SH-SY5Y (cell line): ENCODE data around the gene CD59.

Experiments used
- GATA2 ChIP-seq: IDR thresholded peaks from 2 replicates; pipeline ENCODE4 v1.6.1; 2011; ENCODE audit warnings: mild to moderate bottlenecking, low read depth, low read length
- GATA3 ChIP-seq: IDR thresholded peaks from 2 replicates; pipeline ENCODE4 v1.6.1; 2011; ENCODE audit warnings: low read depth, mild to moderate bottlenecking, low read length, moderate library complexity

DNA sequence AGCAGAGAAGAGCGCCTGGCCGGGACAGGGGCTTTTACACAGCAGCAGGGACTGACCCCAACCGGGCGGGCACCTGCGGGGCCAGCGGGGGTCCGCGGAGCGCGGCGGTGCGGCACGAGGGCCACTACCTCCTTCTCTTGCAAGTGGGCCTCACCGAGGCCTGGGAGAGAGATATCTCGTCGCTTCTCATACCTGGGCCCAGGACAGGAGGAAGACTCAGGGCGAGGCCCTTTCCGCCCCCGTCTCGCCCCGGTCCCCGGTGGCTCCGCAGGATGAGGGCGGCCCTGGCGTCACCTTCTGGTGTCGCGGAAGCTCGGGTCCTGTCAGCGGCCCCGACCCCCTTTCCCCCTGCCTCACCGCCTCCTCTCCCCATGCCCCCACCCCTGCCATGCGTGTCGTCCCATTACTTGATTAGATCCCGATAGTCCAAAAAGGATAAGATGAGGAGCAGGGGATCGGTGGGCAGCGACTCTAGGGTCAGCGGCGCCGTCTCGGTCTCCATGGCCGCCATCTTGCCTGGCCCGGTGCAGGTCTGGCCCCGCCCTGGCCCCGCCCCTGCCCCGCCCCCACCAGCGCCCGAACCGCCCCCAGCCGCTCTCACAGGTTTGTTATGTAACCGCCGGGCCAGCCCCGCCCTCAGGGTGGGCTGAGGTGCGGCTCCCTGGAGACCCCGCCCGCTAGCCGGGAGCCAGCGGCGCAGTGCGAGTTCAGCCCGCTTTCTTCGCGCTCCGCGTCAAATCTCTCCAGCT, 37.9 kb upstream of the CD59 start, which contains the start of gene FBXO3:
- no peak for TF ChIP-seq GATA2
- TF ChIP-seq GATA3, result no peak
